Tibial nerve (tissue), 4 donors: ENCODE measurements around the gene OR4K17. TPM values are rescaled to one million over a fixed set of nuclear protein-coding genes. Genes with fewer than 3 reads are reported as not detected.
"Not testable (repeated sequence)": the region's sequence is repeated elsewhere in the genome, so short reads cannot be mapped to it uniquely, and the experiment has no call there.

Experiments used
- DNase-seq, 2 donors: peaks; one replicate each; pipeline ENCODE4 v3.0.0-alpha.2; 2019; ENCODE audit warnings: low spot score in 2 of 2
- H3K27ac ChIP-seq, 4 donors: fragments of 200-600 bp; sonication (generic) in 3 of 4; one replicate each; pipeline ENCODE4 v1.5.1; 2017 to 2019; ENCODE audit warnings: mild to moderate bottlenecking in 1 of 4
- H3K27me3 ChIP-seq, 2 donors: fragments of 200-600 bp; sonication (generic) in 1 of 2; one replicate each; pipeline versions ENCODE4 v1.5.1 to v1.6.0; 2017 to 2019
- H3K36me3 ChIP-seq, 3 donors: fragments of 200-600 bp; sonication (generic); one replicate each; pipeline ENCODE4 v1.5.1; 2018 to 2019
- H3K4me1 ChIP-seq, 4 donors: fragments of 200-600 bp; sonication (generic) in 3 of 4; one replicate each; pipeline ENCODE4 v1.5.1; 2017 to 2019
- H3K4me3 ChIP-seq, 4 donors: fragments of 200-600 bp; sonication (generic) in 3 of 4; one replicate each; pipeline ENCODE4 v1.5.1; 2017 to 2019; ENCODE audit warnings: mild to moderate bottlenecking in 1 of 4, moderate library complexity in 1 of 4
- H3K9me3 ChIP-seq, 4 donors: fragments of 200-600 bp; sonication (generic) in 3 of 4; one replicate each; pipeline ENCODE4 v1.5.1; 2017 to 2019
- CTCF ChIP-seq, 5 experiments: fragments of 200-600 bp in 3 of 5; fragments of 450-650 bp in 2 of 5; sonication (generic) in 3 of 5; IDR thresholded peaks; one replicate each; pipeline ENCODE4 v1.5.1; 2016 to 2019; ENCODE audit warnings: antibody characterized with exemption in 5 of 5, mild to moderate bottlenecking in 3 of 5, moderate library complexity in 2 of 5
- EP300 ChIP-seq, 2 donors: sonication (generic); formaldehyde crosslinking; IDR thresholded peaks; one replicate each; pipeline ENCODE4 v1.6.1; 2017; ENCODE audit warnings: antibody characterized with exemption in 2 of 2, mild to moderate bottlenecking in 1 of 2
- POLR2A ChIP-seq, 2 donors: fragments of 450-650 bp; IDR thresholded peaks; one replicate each; pipeline ENCODE4 v1.6.1; 2017; ENCODE audit warnings: antibody characterized with exemption in 2 of 2, mild to moderate bottlenecking in 2 of 2, moderate library complexity in 2 of 2
- small RNA-seq: library from RNA; depleted of rRNA; stranded (forward); fragments of <200 nt; gene quantifications from one replicate; pipeline ENCODE3, GENCODE V24; 2016
- total RNA-seq, 4 donors: library from RNA; depleted of rRNA; stranded (reverse); fragments of >200 nt; gene quantifications; one replicate each; pipeline ENCODE4 v1.1.0, GENCODE V29; 2016

The OR4K17 gene
- total RNA-seq, 4 donors from 2014 or later, result not detected

GRCh38 chr14:20167091-20167490 is 56.6 kb downstream of the OR4K17 start:
- Histone ChIP-seq H3K27me3 (no peaks in the 10 kb centered on the region), H3K36me3 (no peaks in the 10 kb centered on the region), H3K27ac (no peak overlapping the region), H3K9me3 (peaks cover 0 to 32% (median 0%) of the 10 kb centered on the region in 4 donors), H3K4me3 (no peak overlapping the region), H3K4me1 (no peaks in the 10 kb centered on the region)
- TF ChIP-seq EP300 (IDR thresholded peaks at IDR 0.05) (no peak), CTCF (IDR thresholded peaks at IDR 0.05) (no peak), POLR2A (IDR thresholded peaks at IDR 0.05) (no peak)
- DNase-seq, result no peak

- DNase-seq, H3K4me1 ChIP-seq, H3K4me3 ChIP-seq, H3K27me3 ChIP-seq, H3K27ac ChIP-seq, H3K36me3 ChIP-seq: not testable (repeated sequence)
- H3K9me3 ChIP-seq, result peaks cover 0 to 18% (median 0%) of the 10 kb centered on the region in 4 donors
Observed at GRCh38 chr14:20169852-20170251, 59.3 kb downstream of the OR4K17 start.

Small RNA genes within 50 kb of the gene (small RNA-seq; reads per million reads assigned to genes)
- not detected for gene RNA5SP380

Other genes with a start within 250 kb of the OR4K17 start
- gene OR4K2, start 235.6 kb upstream of the OR4K17 start, total RNA-seq, result under 1 TPM in 1 of 4 donors, not detected in 3; 0.63 TPM
- not detected for gene OR4K5, start 190.1 kb upstream of the OR4K17 start, total RNA-seq
- gene OR4K1, start 179.8 kb upstream of the OR4K17 start, total RNA-seq, result not detected
- not detected for gene OR4K15, start 135.1 kb upstream of the OR4K17 start, total RNA-seq
- not detected for gene OR4Q2, start 108.6 kb upstream of the OR4K17 start, total RNA-seq
- not detected for gene OR4K14, start 91.4 kb upstream of the OR4K17 start, total RNA-seq
- not detected for gene OR4K13, start 74.7 kb upstream of the OR4K17 start, total RNA-seq
- not detected for gene OR4L1, start 50.7 kb upstream of the OR4K17 start, total RNA-seq
- not detected for gene OR4N5, start 28.1 kb downstream of the OR4K17 start, total RNA-seq
- gene OR11G2, start 80.2 kb downstream of the OR4K17 start, total RNA-seq, result not detected
- gene OR11H6, start 113.0 kb downstream of the OR4K17 start, total RNA-seq, result not detected
- not detected for gene OR11H7, start 118.2 kb downstream of the OR4K17 start, total RNA-seq
- gene OR11H4, start 128.5 kb downstream of the OR4K17 start, total RNA-seq, result not detected
- 10 to 100 TPM in 3 of 4 donors, 1 to 10 TPM in 1; 8.1 to 12.8 (median 10.7) TPM for gene TTC5, start 195.2 kb downstream of the OR4K17 start, total RNA-seq
- gene CCNB1IP1, start 222.5 kb downstream of the OR4K17 start, total RNA-seq, result 10 to 100 TPM; 46.5 to 68.4 (median 49.9) TPM
- gene PARP2, start 232.9 kb downstream of the OR4K17 start, total RNA-seq, result 10 to 100 TPM; 12.2 to 17.7 (median 15.6) TPM